HG03442 (cell line): ENCODE measurements around the gene SRBD1.

Source experiments
- ATAC-seq: cut with Tn5 transposase; IDR thresholded peaks from one replicate; pipeline ENCODE4 v1.9.1; 2021; ENCODE audit warnings: mild to moderate bottlenecking, moderate library complexity; ENCODE audit not compliant: unreplicated experiment

The SRBD1 gene

DNA sequence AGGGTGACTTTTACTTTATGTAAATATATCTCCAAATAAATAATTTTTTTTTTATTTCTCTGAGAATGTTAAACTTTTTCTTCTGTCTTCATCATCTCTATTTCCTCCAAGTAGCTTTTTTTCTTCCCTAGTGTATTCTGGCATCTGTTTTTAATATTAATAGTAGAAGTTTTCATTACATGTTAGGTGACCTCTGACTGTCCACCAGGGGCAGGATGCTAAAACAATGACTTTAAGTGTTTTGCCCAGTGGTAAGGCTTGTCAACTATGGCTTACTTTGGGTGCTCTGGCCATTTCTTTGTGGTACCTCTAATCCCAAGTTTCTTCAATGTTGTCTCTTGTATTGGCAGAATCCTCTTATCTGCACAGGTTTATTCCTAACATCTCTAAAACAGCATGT, 127.1 kb downstream of the SRBD1 start:
- no peak for ATAC-seq

DNA sequence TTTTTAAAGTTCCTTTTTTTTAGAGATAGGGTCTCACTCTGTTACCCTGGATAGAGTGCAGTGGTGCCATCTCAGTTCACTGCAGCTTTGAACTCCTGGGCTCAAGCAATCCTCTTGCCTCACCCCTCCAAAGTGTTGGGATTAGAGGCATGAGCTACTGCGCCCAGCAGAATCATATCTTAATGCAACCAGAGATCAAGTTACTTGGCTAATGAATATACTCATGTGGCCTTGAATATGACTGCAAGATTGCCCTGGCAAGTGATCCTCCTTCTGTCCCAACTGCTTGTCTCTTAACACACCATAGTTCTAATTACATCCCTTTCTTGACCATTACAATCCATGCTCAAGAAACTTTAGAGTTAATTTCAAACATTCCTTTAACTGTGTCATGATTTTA, 133.5 kb downstream of the SRBD1 start:
- ATAC-seq = no peak

DNA sequence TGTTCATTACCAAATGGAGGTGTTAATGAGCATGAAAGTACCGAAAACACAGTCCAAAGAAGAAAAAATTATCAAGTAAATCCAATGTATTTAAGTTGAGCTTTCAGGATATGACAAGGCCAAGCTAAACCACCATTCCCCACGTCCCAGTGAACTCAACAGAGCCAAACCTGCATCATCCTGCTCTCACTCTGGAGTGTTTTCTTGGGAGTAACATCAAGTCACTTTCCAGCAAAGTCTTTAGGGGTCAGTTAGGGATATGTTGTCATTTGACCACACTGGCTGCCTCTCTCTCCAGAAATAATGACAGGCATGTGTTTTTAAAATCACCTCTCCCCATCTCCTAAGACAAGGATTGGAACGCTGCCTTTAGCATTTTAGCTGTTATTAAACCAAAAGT, 140.5 kb downstream of the SRBD1 start:
- no peak for ATAC-seq

DNA sequence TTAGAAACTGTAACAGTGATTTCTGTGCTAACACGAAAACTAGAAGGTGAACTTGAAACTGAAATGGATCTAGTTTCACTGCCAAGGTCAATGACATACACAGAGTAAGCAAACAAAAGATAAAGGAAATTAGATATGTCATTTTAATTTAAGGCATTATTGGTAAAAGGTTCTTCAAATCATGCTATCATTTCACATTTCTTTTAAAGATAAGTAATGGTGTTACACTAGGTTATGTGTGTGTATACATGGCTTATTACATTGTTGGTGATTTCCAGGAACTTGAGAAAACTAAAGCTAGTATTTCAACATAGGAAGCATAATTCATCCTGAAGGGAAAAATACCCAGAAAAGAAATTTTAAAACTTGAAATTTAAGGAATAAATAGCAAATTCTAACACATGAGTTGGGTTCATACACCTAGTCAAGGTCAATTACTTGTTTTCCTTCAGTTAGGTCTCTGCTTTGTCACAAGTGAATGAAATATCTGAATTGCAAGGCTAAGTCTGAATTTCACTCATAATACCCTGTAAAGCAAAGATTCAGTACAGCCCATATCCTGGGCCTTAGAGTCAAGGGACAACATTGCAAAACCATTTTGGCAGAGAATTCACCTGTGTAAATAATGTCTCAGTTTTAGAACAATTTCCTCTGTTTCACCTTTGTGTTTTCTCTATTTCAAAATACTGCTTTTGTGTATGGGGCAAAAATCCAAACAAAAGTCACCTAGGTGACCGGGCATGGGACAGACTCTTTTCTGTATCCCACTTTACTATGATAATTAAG, 141.6 kb downstream of the SRBD1 start:
- peak; percentile 43 for ATAC-seq

- ATAC-seq = no peak
Measured at GRCh38 chr2:45468279-45468678, 142.8 kb downstream of the SRBD1 start.

DNA sequence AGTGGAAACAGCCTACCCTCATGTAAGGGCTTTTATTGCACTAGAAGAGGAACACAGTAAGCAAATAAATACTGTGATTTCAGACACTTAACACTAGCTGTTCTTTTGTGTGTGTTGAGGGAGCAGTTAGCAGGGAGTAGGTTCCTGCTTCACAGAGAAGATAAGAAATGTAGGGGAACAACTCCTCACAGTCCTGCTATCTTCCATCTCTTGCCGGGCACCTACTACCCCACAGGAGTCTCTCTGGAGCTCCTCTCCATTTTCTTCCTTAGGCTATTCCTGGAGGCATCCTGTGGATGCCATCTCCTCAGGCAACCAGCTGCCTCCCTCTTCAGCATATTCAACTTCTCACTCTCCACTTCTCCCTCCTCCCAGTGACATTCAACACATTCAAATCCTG, 145.0 kb downstream of the SRBD1 start:
- no peak for ATAC-seq

DNA sequence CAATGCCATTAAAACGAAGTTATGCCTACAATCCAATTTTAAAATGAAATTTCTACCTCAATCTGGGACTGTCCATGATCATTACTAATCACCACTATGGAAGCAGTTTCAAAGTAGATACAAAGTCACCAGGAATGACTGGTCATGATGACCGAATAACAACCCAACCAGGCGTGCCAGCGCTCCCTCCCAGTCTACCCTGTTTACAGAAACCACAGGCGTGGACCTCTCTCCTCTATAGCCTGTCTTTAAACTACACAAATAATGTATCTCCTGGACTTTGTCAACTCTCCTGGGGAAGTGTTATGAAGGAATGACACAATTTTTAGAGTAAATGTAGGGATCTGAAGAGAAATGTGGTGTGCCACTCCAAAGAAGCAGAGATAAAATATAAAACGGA, 150.2 kb downstream of the SRBD1 start:
- no peak for ATAC-seq

GRCh38 chr2:45459860-45460259, 151.2 kb downstream of the SRBD1 start:
- no peak for ATAC-seq

- ATAC-seq = no peak
Measured at GRCh38 chr2:45458909-45459563, 152.0 kb downstream of the SRBD1 start.

DNA sequence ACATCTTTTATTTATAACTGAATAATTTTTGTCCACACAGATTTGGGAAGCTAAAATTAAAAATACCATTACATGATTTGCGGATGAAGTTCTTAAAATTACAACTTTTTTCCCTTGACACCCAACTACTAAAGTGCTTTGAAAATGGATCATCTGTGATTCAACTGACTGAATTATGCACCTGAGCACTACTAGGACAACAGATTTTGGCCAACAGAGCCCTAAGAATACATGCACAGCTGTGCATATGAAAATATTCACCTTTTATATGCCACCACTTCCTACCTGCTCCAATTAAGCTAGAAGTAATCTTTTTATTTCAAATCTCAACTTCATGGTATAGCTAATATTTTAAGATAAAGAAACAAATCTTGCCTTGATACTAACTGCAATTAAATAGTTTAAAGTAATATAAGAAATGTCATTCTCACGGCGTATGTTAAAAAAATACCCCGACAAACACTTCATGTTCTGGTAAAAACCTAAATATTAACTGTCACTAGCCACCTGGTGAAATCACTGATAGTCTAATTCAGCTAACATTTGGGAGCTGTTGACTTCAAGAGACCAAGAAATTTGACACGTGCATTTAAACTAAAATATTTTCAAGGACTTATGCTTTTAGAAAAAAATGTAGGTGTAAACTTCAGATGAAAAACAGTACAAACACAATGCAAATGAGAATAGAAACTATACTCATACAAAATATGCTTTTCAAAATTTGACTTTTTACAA, 153.7 kb downstream of the SRBD1 start:
- ATAC-seq = no peak

- no peak for ATAC-seq
Measured at GRCh38 chr2:45452866-45453265, 158.2 kb downstream of the SRBD1 start.

DNA sequence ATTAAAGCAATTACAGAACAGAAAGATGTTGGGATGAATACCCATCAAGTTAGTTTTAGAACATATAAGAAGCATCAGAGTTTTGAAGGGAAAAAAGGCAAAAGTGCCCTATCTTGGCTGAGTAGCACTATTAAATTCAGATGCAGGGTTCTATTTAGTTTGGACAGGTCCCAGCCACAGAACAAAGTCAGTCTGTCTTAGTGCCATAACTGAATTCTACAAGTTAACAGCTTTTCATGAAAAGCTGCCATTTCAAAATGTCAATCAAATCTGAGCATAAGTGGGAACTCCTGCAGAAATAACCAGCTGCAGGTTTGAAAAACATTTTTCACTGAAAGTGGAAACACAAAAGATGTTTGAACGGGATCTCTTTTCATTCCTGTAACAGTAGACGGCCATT, 160.4 kb downstream of the SRBD1 start:
- no peak for ATAC-seq

DNA sequence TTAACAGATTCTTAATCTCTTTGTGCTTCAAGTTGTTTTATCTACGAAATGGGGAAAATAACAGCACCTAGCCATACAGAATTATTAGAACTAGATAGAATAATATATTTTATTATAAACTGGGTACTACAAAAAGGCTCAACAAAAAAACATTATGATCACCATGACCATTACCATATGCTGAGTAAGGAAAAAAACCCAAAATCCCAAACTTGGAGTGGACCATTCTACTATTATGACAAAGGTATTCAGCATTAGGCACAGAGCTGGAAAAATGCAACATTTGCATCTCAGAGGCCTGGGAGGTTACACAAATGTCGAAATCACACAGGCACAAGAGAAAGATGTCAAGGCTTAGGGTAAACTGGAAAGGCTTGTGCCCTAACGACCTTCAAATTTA, 162.8 kb downstream of the SRBD1 start:
- no peak for ATAC-seq

DNA sequence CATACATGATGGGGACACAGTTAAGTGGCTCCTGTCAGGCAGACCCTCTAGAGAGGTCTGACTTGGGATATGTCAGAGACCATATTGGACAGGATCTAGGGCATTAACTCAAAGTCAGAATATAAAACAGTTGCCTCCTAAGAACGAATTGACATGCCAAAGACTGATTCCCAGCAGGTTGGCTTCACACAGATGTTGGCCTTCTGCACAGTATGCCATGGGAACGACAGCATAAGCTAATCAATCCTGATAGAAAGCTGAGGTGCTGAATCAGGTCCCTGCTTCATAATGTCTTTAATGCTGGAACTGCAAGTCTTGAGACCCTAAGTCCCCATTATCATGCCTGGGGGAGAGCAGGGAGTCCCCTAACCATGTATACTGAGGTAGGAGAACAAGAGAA, 165.1 kb downstream of the SRBD1 start:
- ATAC-seq = no peak

DNA sequence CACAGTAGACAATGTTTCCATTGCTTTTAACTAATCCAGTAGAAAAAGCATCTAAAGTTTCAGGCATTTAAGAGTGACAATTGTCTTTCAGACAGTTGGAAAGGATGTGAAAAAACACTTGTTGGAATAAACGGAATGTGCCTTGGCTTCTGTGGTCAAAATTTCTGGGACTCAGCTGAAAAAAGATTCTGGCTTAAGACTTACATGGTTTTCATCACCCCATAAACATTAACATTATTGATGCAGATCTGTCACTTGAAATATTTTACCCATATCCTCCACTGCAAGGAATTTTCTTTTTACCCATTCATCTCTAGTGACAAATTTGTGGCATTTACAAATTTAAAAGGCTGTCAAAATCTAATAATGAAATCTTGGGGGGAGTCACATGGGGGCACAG, 166.0 kb downstream of the SRBD1 start:
- ATAC-seq = no peak

GRCh38 chr2:45443012-45443411, 168.1 kb downstream of the SRBD1 start:
- no peak for ATAC-seq

DNA sequence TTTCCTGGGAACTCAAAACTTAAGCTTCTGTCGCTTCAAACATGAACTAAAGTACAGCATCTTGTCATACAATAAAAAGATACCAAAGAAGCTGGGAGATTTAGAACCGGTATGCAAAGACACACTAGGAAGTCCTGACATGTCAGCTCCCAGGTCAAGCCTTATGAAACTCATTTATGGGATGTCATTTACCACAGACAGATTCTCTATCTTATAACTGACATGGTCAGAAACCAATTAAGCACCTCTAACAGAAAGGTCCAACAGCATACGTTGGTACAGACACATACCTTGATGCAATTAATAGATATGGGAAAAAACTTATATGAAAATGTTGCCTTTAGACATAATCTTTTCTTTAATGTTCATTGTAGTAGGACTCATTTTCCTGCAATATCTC, 169.0 kb downstream of the SRBD1 start:
- ATAC-seq = no peak

DNA sequence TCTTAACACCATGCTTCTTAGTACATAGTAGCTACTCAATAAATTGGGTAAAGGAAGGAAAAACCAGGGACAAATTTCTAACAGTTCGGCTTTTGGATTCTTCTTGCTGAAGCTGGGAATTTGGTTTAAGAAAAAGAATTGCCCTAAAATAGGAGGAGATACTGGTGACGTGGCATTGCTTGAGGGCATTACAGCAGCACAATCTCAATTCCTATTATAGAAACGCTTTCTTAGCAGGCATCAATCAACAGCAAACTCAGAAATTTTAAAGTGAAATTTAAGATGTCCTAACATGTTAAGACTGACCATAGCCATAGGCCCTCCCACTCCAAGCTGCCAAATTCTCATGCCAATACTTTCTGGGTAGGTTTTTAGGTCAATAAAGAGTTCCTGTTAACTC, 169.5 kb downstream of the SRBD1 start:
- ATAC-seq = no peak

DNA sequence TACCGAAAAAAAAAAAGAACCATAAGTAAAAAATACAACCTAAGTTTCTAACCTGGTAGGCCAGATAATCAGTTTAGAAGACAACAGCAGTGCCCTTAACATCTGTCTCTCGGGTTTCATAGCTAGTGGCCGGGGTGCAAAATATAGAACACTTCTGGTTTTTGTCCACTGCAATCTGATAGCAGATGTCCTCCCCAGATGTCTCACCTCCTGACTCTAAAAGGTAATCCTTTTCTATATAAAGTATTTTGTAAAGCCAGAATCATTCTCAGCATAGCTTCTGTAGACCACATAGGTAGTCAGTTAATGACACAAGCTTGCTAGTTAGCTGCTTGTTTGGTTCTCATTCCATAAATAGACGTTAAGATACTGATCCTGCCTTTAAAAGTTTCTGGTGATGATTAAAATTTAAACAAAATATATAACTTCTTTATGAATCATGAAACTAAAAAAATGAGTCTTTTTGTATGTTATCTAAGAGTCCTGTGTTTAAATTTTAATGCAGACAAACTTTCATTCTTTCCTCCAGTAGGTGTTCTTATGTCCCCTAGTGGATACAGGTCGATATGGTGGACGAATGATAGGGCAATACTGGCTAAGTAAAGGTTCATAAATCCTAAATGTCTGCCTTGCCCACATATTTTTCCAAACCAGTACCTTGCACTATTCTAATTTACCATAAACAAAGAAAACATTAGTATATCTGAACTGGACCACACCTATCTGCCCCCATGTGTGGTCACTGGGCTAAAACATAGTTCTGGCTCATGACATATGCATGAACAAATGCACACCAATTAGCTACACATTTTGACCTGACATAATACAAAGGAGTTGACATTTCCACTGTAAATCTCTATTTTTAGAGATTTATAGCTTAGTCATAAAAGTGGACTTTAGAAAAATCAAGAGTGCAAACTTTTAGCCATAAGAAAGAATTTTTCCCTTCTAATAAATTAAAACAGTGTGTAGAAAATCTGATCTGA, 171.0 kb downstream of the SRBD1 start:
- ATAC-seq = no peak

- no peak for ATAC-seq
Measured at GRCh38 chr2:45438872-45439665, 172.0 kb downstream of the SRBD1 start.
